ENCODE data around the gene C18orf63. TPM values are rescaled to one million over a fixed set of nuclear protein-coding genes. Genes with fewer than 3 reads are reported as not detected.

The C18orf63 gene
- total and polyA plus RNA-seq, 2 donors (not counting 3 experiments of a cell fraction or from before 2014, with no cell fraction given), result not detected

GRCh38 chr18:74268175-74268574 lies 47.5 kb upstream of the C18orf63 start:
- Histone ChIP-seq H4K20me1 (replicated peaks; ENCODE audit: control insufficient read depth, extremely low read depth, insufficient read depth, low read length) (no peaks in the 10 kb centered on the region), H3K9me1 (replicated peaks; ENCODE audit: control insufficient read depth, extremely low read depth, insufficient read depth, low read length) (no peaks in the 10 kb centered on the region), H3K4me1 (ENCODE audit: control insufficient read depth, extremely low read depth, insufficient read depth, low read length) (no peaks in the 10 kb centered on the region), H3K9ac (replicated peaks; ENCODE audit: extremely low read depth, insufficient read depth, low read length) (no peak overlapping the region), H3K79me2 (ENCODE audit: control insufficient read depth, insufficient read depth, low read length) (no peaks in the 10 kb centered on the region), H2AFZ (ENCODE audit: low read depth, low read length) (no peak overlapping the region), H3K4me3 (replicated peaks in 1 of 3; ENCODE audit: insufficient read depth in 1 of 3, low read depth in 1 of 3, low read length in 3 of 3) (no peak overlapping the region), H3K9me3 (replicated peaks; ENCODE audit: control insufficient read depth, insufficient read depth, low read length) (no peaks in the 10 kb centered on the region), H3K36me3 (ENCODE audit: control insufficient read depth in 2 of 2, extremely low read depth in 1 of 2, insufficient read depth in 2 of 2, low read length in 2 of 2) (no peaks in the 10 kb centered on the region), H3K4me2 (ENCODE audit: insufficient read depth, low read length) (no peak overlapping the region), H3K27me3 (ENCODE audit: control insufficient read depth in 2 of 2, insufficient read depth in 2 of 2, low read length in 2 of 2) (no peaks in the 10 kb centered on the region), H3K27ac (ENCODE audit: insufficient read depth, low read depth, low read length) (no peak overlapping the region)
- CTCF ChIA-PET, result interaction anchor here (1.1 kb wide), 1 partner anchor 74 kb away, joined by 3 read pairs; no protein-coding TSS in a partner anchor
- intact Hi-C loops (cut with micrococcal nuclease), result no loop called here
- no peak for TF ChIP-seq POLR2A (IDR thresholded peaks at IDR 0.05; ENCODE audit: low read depth, low read length)
- TF ChIP-seq JUN (IDR thresholded peaks at IDR 0.05; ENCODE audit: borderline replicate concordance, insufficient read depth, insufficient read length, low read depth), result no peak
- no peak for TF ChIP-seq EZH2 (IDR thresholded peaks at IDR 0.05; ENCODE audit: borderline replicate concordance, low read depth, low read length, severe bottlenecking)
- no peak for TF ChIP-seq CTCF (IDR thresholded peaks at IDR 0.05; ENCODE audit: extremely low read depth in 1 of 2, insufficient read depth in 1 of 2, low read depth in 1 of 2, low read length in 2 of 2)
- TF ChIP-seq GATA2 (IDR thresholded peaks at IDR 0.05; ENCODE audit: insufficient read depth, insufficient read length, low read depth, low read length), result no peak
- no peak for TF ChIP-seq FOS (IDR thresholded peaks at IDR 0.05; ENCODE audit: borderline replicate concordance, insufficient read depth, low read length)
- TF ChIP-seq MAX (IDR thresholded peaks at IDR 0.05; ENCODE audit: insufficient read depth, insufficient read length), result no peak
- no peak for TF ChIP-seq POLR2AphosphoS5 (IDR thresholded peaks at IDR 0.05; ENCODE audit: insufficient read depth, low read depth, low read length)
- TF ChIP-seq MYC (IDR thresholded peaks at IDR 0.05; ENCODE audit: low read depth, low read length), result no peak
- POLR2A ChIA-PET, result no interaction called here
- DNase-seq (ENCODE audit: low read depth, low spot score), result no peak
- no TSS peak for BruUV-seq (replicated peaks)
- dilution Hi-C loops (cut with MboI; ENCODE audit: extremely low pct_ligation_motif_present, low sequenced_read_pairs), result no loop called here
- no peak for FAIRE-seq

Data from endothelial cell of umbilical vein (primary cell).